Thymus (tissue), 11 donors: ENCODE measurements around the gene MARF1. TPM values are rescaled to one million over a fixed set of nuclear protein-coding genes. Genes with fewer than 3 reads are reported as not detected.

Experiments used
- DNase-seq, 9 donors: peaks; one replicate each; pipeline ENCODE4 v3.0.0-alpha.2; 2013; ENCODE audit warnings: low spot score in 9 of 9, low read depth in 6 of 9, missing footprints in 1 of 9
- H3K27ac ChIP-seq, 2 donors: one replicate each; pipeline ENCODE4 v1.5.1; 2013; ENCODE audit warnings: control low read depth in 1 of 2, low read depth in 1 of 2, low read length in 1 of 2, mild to moderate bottlenecking in 1 of 2, moderate library complexity in 1 of 2
- H3K27me3 ChIP-seq, 2 donors: one replicate each; pipeline ENCODE4 v1.5.1; 2013; ENCODE audit warnings: low read length in 1 of 2; ENCODE audit not compliant: control insufficient read depth in 2 of 2, insufficient read depth in 1 of 2
- H3K36me3 ChIP-seq, 2 donors: one replicate each; pipeline ENCODE4 v1.5.1; 2013; ENCODE audit warnings: low read length in 1 of 2, mild to moderate bottlenecking in 1 of 2, moderate library complexity in 1 of 2; ENCODE audit not compliant: control insufficient read depth in 2 of 2, insufficient read depth in 2 of 2
- H3K4me1 ChIP-seq, 2 donors: one replicate each; pipeline ENCODE4 v1.5.1; 2013; ENCODE audit warnings: low read length in 2 of 2; ENCODE audit not compliant: control insufficient read depth in 2 of 2, insufficient read depth in 2 of 2
- H3K4me3 ChIP-seq, 2 donors: one replicate each; pipeline ENCODE4 v1.5.1; 2013; ENCODE audit warnings: low read length in 2 of 2, control low read depth in 1 of 2, mild to moderate bottlenecking in 1 of 2
- H3K9me3 ChIP-seq, 2 donors: one replicate each; pipeline ENCODE4 v1.5.1; 2013; ENCODE audit warnings: low read length in 1 of 2, mild to moderate bottlenecking in 1 of 2; ENCODE audit not compliant: control insufficient read depth in 2 of 2, insufficient read depth in 1 of 2
- WGBS: extraction: QIAGEN DNeasy Blood & Tissue Kit; methylation state at CpG from one replicate; pipeline ENCODE4 v1.1.7; 2013; 5-methylcytosine and 5-hydroxymethylcytosine counted together
- polyA plus RNA-seq: library from polyadenylated mRNA; stranded (reverse); fragments of 200-250 nt; gene quantifications from one replicate; pipeline ENCODE4 v1.2.3, GENCODE V29; 2013
- total RNA-seq: library from RNA; stranded (reverse); fragments of 120-200 nt; gene quantifications from one replicate; pipeline ENCODE4 v1.2.4, GENCODE V29; 2013
- donor health status: healthy.

The MARF1 gene
- total and polyA plus RNA-seq, 2 donors = 12.6 to 33.7 TPM

DNA sequence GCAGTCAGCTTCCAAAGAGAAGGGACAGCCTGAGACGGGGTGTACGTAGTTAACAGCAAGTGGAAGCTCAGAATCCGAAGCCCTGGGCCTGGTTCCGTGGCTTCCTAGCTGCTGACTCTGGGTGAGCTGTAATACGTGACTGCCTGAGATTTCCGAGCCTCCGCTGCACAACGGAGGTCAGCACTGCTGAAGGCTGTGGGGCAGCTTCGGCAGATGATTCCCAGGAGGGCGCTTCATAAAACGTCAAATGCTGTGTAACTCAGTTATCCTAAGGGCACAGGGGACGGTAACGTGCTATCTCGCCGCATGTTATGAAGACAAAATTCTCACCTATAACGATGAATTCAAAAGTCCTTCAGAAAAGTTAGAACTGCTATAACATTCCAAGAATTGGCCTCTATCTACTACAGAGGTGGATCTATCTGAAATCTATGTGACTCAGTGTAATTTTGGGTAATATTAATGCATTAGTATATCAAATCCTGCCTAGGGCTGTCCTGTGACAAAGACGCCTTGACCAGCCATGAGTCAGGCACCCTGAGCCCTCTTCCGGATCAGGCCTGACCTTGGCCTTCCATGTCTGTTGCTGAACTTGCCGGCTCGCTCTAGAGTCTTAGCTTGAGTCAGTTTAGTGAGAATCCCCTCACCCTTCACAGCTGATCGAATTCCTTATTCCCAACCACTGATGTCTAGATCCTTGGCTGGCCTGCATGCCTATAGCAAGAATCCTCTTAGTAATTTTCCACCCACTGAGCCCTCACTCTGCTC, 43.5 kb downstream of the MARF1 start:
- H3K4me1 ChIP-seq = no peaks in the 10 kb centered on the region
- H3K27ac ChIP-seq = no peak overlapping the region
- H3K27me3 ChIP-seq = no peaks in the 10 kb centered on the region
- H3K9me3 ChIP-seq = no peaks in the 10 kb centered on the region
- WGBS = 98% methylated on average over 21 of the region's 21 CpGs
- H3K4me3 ChIP-seq = no peak overlapping the region
- H3K36me3 ChIP-seq = peaks cover 86 to 87% of the 10 kb centered on the region in 2 donors
- DNase-seq = no peak

DNA sequence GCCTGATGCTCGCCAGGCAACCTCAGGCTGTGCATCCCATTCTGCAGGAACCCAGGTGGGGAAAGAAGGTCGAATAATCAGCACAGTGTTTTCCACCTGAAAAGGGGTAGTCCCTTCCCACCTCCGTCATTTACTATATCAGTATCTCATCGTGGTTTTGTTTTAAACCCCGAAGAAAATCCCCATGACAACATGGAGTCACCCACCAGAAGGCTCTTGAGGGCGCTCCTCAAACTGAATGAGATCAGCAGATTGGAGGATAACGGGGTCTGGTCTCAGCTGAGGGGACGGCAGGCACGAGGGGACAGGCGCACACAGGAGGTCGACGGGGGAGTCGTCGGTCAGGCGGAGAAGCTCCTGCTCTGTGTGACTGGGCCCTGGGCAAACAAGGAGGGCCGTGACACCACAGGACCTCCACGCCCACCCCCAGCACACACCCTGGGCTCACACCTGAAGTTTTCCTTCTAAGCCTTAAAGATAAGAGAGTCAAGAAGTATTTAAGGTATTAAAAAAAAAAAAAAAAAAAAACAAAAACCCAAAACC, 44.2 kb downstream of the MARF1 start:
- Histone ChIP-seq H3K27me3 (no peaks in the 10 kb centered on the region), H3K9me3 (no peaks in the 10 kb centered on the region), H3K36me3 (peaks cover 79 to 80% of the 10 kb centered on the region in 2 donors), H3K4me1 (no peaks in the 10 kb centered on the region), H3K27ac (no peak overlapping the region), H3K4me3 (no peak overlapping the region)
- no peak for DNase-seq
- WGBS = 96% methylated on average over 17 of the region's 17 CpGs

DNA sequence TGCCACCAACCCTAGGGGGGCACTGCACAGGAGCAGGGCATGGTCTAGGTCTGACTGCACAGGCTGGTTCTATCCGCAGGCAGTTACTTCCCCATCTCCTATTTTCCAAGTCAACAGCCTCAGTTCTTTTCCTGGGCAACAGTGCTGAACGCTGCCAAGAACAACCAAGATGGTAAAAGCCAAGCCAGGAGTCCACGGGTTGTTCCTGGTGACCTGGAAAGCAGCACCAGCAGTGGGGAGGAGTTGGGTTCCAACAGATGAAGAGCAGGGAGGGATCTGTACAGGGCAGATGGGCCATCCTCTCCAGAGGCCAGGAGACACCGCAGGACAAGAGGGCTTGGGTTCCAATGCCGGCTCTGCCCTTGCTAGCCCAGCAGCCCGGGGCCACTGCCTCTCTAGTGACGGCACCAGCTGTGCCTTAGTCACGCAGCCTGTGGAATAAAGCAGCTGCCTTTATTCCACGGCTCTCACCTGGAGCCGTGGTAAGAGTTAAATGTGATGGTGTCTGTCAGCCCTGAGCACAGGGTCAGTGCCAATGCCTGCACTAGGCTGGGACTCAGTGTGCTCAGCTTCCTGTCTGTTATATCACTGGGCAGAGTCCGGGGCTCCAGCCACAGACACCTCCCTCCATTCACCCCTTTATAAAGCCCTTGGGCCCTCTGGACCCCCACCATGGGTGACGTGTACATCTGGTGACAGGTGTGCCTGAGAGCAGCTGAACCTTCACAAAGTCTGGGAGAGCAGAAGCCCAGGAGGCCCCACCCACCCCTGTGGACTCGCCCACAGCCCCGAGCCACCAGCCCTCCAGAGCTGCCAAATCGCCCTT, 44.9 kb downstream of the MARF1 start:
- DNase-seq = no peak
- H3K4me3 ChIP-seq = no peak overlapping the region
- WGBS = 99% methylated on average over 15 of the region's 15 CpGs
- H3K27me3 ChIP-seq = no peaks in the 10 kb centered on the region
- H3K36me3 ChIP-seq = peaks cover 79 to 83% of the 10 kb centered on the region in 2 donors
- H3K9me3 ChIP-seq = no peaks in the 10 kb centered on the region
- no peaks in the 10 kb centered on the region for H3K4me1 ChIP-seq
- H3K27ac ChIP-seq = no peak overlapping the region

DNA sequence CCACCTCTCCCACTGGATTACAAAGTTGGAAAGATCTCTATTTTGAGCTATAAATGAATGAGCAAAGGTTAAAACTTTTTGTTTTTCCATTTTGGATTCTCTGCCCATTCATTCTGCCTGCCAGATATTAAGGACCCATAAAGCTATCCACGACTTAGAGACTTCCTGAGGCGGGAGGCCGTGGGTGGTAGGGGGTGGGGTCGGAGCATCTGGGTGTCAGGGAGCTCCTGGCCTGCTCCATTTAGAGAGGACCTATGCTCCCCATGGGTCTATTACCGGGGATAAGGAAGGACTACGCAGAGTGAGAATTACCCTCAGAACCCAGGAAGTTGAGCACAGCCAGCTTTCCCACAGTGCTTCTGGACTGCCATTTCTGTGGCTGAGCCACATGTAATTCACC, 45.8 kb downstream of the MARF1 start:
- no peaks in the 10 kb centered on the region for H3K4me1 ChIP-seq
- DNase-seq = no peak
- peaks cover 70 to 82% of the 10 kb centered on the region in 2 donors for H3K36me3 ChIP-seq
- H3K9me3 ChIP-seq = no peaks in the 10 kb centered on the region
- WGBS = 94% methylated on average over 6 of the region's 6 CpGs
- H3K27ac ChIP-seq = no peak overlapping the region
- H3K4me3 ChIP-seq = no peak overlapping the region
- H3K27me3 ChIP-seq = no peaks in the 10 kb centered on the region

DNA sequence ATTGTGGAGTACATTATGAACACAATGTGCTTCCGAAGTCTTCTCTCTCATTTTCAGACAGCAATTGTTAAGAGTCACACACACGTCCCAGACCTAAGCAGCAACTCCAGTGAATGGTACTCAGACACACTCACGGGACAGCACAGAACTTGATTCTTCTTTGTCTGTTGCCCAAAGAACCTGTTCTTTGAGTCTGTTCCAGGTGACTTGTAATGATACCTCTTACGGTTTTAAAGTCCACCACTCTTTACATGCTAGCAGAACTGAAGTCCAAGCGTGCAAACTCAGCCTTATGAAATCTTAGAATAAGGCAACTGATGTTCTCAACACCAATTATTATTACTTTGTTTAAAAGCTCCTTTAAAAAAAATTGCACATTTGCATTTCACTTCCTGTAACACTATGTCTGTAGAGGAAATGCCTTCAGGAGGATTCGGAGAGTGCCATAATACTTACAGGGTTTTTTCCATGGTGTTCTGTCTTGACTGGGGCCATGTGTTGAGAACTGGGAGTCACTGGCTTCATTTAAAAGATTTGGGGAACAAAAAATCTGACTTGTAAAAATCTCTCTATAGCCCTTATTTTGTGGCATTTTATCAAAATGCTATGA, 48.1 kb downstream of the MARF1 start:
- Histone ChIP-seq H3K9me3 (no peaks in the 10 kb centered on the region), H3K4me3 (no peak overlapping the region), H3K4me1 (peaks cover 0 to 2% of the 10 kb centered on the region in 2 donors), H3K27ac (peak overlapping the region in 1 of 2 donors; percentile 18), H3K27me3 (no peaks in the 10 kb centered on the region), H3K36me3 (peaks cover 50 to 64% of the 10 kb centered on the region in 2 donors)
- 95% methylated on average over 6 of the region's 6 CpGs for WGBS
- DNase-seq = no peak

DNA sequence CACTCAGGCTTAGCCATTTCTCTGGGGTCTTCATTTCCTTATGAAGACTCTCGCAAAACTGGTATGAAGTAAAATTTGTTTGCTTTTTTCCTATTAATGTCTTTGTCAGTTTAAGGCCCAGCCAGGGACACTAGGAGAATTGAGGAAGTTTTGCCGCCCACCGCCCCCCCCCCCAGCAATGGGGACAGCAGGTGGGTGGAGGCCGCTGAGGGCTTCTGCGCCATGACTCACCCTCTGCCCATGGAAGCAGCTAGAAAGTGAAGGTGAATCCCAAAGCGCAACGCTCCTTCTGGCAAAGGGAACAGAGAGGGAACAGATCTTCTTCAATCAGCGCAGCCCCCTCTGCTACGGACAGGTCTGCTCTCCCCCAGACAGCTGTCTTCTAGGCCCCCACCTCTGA, 49.7 kb downstream of the MARF1 start:
- peaks cover 0 to 2% of the 10 kb centered on the region in 2 donors for H3K4me1 ChIP-seq
- 91% methylated on average over 9 of the region's 9 CpGs for WGBS
- H3K27me3 ChIP-seq = no peaks in the 10 kb centered on the region
- no peak overlapping the region for H3K4me3 ChIP-seq
- DNase-seq = no peak
- peaks cover 38 to 56% of the 10 kb centered on the region in 2 donors for H3K36me3 ChIP-seq
- no peaks in the 10 kb centered on the region for H3K9me3 ChIP-seq
- no peak overlapping the region for H3K27ac ChIP-seq

DNA sequence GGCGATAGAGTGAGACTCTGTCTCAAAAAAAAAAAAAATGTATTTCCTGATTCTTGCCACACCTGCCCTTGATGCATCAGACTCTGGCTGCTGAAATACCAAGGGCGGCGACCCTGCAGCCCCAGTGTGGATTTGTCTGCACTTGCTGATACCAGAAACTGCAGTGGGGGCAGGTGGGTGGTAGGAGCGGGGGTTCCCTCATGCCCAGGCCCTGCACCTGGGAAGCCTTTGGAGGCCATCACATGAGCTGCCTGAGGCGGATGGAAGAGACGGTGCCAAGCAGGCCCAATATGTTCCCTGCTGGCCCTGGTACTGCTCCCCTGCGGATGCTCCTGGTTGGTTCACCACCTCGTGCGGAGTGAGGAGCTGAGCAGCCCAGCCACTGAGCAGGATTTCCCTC, 50.6 kb downstream of the MARF1 start:
- Histone ChIP-seq H3K4me1 (peaks cover 0 to 2% of the 10 kb centered on the region in 2 donors), H3K36me3 (peaks cover 29 to 50% of the 10 kb centered on the region in 2 donors)
- WGBS = 83% methylated on average over 9 of the region's 9 CpGs

DNA sequence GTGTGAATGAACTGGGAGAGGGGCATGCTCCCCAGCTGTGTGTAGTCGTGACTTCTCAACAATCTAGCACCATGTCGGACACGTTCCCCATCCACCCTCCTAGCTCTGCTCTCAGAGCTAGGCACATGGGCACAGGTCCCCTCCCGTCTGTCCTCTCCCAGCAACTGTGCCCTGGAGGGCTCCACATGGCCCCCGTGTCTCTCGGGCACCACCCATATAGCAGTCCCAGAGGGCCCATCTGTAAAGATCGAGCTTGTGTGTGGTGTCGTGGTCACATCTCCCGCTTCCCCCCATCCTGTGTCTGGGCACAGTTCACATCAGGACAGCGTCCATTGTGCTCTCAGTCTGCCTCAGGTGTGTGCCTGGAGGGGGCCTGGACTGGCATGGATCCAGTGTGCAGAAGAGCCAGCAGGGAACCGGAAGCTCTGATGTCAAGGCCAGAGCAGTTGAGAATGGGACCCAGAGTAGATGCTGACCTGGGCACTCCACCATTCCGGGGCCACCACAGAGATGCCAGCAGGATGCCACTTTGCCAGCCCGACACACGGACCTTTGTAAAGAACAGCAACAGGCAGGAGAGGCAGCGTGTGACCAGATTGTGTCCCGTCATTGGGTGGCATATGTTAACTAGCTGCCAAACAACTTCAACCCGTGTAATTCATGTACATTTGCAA, 55.7 kb downstream of the MARF1 start:
- Histone ChIP-seq H3K36me3 (peaks cover 4 to 20% of the 10 kb centered on the region in 2 donors), H3K4me3 (no peak overlapping the region), H3K9me3 (peaks cover 0 to 13% of the 10 kb centered on the region in 2 donors), H3K27me3 (no peaks in the 10 kb centered on the region), H3K4me1 (peaks cover 0 to 2% of the 10 kb centered on the region in 2 donors), H3K27ac (no peak overlapping the region)
- WGBS = 96% methylated on average over 17 of the region's 17 CpGs
- DNase-seq = no peak

More for the DNA sequence above, 50.6 kb downstream of the MARF1 start:
- peak in 1 of 9 donors; percentile 2 for DNase-seq
- H3K9me3 ChIP-seq = peaks cover 0 to 2% of the 10 kb centered on the region in 2 donors
- no peak overlapping the region for H3K27ac ChIP-seq
- no peaks in the 10 kb centered on the region for H3K27me3 ChIP-seq
- H3K4me3 ChIP-seq = no peak overlapping the region
